ENCODE results near the gene TMEM95.

GRCh38 chr17:7354262-7354843 is 603 bp upstream of the TMEM95 start:
- TF ChIP-seq, protein P1, sequence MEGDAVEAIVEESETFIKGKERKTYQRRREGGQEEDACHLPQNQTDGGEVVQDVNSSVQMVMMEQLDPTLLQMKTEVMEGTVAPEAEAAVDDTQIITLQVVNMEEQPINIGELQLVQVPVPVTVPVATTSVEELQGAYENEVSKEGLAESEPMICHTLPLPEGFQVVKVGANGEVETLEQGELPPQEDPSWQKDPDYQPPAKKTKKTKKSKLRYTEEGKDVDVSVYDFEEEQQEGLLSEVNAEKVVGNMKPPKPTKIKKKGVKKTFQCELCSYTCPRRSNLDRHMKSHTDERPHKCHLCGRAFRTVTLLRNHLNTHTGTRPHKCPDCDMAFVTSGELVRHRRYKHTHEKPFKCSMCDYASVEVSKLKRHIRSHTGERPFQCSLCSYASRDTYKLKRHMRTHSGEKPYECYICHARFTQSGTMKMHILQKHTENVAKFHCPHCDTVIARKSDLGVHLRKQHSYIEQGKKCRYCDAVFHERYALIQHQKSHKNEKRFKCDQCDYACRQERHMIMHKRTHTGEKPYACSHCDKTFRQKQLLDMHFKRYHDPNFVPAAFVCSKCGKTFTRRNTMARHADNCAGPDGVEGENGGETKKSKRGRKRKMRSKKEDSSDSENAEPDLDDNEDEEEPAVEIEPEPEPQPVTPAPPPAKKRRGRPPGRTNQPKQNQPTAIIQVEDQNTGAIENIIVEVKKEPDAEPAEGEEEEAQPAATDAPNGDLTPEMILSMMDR (IDR thresholded peaks at IDR 0.05) = no peak
- TF ChIP-seq POLR2A (IDR thresholded peaks at IDR 0.05) = no peak

Measured in heart left ventricle (tissue), 13 donors.